ENCODE results near the gene HEY2. TPM values are rescaled to one million over a fixed set of nuclear protein-coding genes. Genes with fewer than 3 reads are reported as not detected.

The HEY2 gene
- total RNA-seq, 1 donor from 2014 or later: 82.7 TPM

- peaks cover 10% of the 10 kb centered on the region for H3K36me3 Mint-ChIP-seq (ENCODE audit: low read depth, unreplicated experiment)
- H3K27me3 Mint-ChIP-seq (ENCODE audit: unreplicated experiment): peaks cover 1% of the 10 kb centered on the region
- H3K27ac Mint-ChIP-seq (ENCODE audit: unreplicated experiment): no peak overlapping the region
- H3K4me3 Mint-ChIP-seq (ENCODE audit: unreplicated experiment): no peak overlapping the region
- peaks cover 6% of the 10 kb centered on the region for H3K9me3 Mint-ChIP-seq (ENCODE audit: unreplicated experiment)
- TF ChIP-seq, protein P1, sequence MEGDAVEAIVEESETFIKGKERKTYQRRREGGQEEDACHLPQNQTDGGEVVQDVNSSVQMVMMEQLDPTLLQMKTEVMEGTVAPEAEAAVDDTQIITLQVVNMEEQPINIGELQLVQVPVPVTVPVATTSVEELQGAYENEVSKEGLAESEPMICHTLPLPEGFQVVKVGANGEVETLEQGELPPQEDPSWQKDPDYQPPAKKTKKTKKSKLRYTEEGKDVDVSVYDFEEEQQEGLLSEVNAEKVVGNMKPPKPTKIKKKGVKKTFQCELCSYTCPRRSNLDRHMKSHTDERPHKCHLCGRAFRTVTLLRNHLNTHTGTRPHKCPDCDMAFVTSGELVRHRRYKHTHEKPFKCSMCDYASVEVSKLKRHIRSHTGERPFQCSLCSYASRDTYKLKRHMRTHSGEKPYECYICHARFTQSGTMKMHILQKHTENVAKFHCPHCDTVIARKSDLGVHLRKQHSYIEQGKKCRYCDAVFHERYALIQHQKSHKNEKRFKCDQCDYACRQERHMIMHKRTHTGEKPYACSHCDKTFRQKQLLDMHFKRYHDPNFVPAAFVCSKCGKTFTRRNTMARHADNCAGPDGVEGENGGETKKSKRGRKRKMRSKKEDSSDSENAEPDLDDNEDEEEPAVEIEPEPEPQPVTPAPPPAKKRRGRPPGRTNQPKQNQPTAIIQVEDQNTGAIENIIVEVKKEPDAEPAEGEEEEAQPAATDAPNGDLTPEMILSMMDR (IDR thresholded peaks at IDR 0.05; ENCODE audit: unreplicated experiment): no peak
- H3K4me1 Mint-ChIP-seq (ENCODE audit: unreplicated experiment): peaks cover 14% of the 10 kb centered on the region
- DNase-seq (ENCODE audit: low spot score): no peak
Measured at GRCh38 chr6:125711013-125711675, 38.3 kb upstream of the HEY2 start.

DNA sequence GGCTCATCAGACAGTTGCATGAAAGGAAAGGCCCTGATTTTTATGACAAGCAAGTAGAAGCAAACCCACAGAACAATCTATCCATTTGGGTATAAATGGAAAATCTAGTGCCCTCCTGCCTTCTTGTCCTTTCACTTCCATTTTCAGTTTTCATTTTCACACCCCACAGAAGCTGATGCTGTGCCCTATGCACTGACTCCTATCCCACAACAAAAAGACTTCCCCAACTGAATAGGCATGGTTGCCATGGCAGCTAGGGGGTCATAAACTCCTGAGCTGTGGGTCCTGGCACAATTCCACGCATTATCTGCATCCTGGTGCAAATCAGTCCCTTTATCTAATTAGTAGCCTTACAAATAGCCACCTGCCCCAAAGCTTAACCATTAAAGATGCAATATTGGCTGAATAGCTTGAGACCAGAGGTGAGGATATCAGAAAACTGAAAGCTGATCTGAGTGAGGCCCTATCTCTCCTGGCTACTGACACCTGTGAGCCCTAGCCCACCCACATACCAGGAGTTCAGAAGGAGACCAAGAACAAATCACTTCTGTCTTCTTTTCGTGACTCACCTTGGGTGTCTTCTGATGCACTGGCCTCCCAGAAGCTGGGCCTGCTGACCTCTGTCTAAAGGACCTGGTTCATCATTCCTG, 34.9 kb upstream of the HEY2 start:
- Mint-ChIP-seq H3K4me3 (ENCODE audit: unreplicated experiment) (no peak overlapping the region), H3K27ac (ENCODE audit: unreplicated experiment) (peak overlapping the region; percentile 11), H3K27me3 (ENCODE audit: unreplicated experiment) (peaks cover 1% of the 10 kb centered on the region), H3K9me3 (ENCODE audit: unreplicated experiment) (peaks cover 6% of the 10 kb centered on the region), H3K36me3 (ENCODE audit: low read depth, unreplicated experiment) (peaks cover 10% of the 10 kb centered on the region), H3K4me1 (ENCODE audit: unreplicated experiment) (peaks cover 14% of the 10 kb centered on the region)
- DNase-seq (ENCODE audit: low spot score): no peak
- TF ChIP-seq, protein P1 (IDR thresholded peaks at IDR 0.05; ENCODE audit: unreplicated experiment): no peak

- no peak overlapping the region for H3K27ac Mint-ChIP-seq (ENCODE audit: unreplicated experiment)
- H3K9me3 Mint-ChIP-seq (ENCODE audit: unreplicated experiment): no peaks in the 10 kb centered on the region
- peaks cover 1% of the 10 kb centered on the region for H3K27me3 Mint-ChIP-seq (ENCODE audit: unreplicated experiment)
- no peak for DNase-seq (ENCODE audit: low spot score)
- peaks cover 4% of the 10 kb centered on the region for H3K36me3 Mint-ChIP-seq (ENCODE audit: low read depth, unreplicated experiment)
- TF ChIP-seq, protein P1 (IDR thresholded peaks at IDR 0.05; ENCODE audit: unreplicated experiment): no peak
- H3K4me1 Mint-ChIP-seq (ENCODE audit: unreplicated experiment): peaks cover 14% of the 10 kb centered on the region
- H3K4me3 Mint-ChIP-seq (ENCODE audit: unreplicated experiment): no peak overlapping the region
Measured at GRCh38 chr6:125717120-125717731, 32.2 kb upstream of the HEY2 start.

DNA sequence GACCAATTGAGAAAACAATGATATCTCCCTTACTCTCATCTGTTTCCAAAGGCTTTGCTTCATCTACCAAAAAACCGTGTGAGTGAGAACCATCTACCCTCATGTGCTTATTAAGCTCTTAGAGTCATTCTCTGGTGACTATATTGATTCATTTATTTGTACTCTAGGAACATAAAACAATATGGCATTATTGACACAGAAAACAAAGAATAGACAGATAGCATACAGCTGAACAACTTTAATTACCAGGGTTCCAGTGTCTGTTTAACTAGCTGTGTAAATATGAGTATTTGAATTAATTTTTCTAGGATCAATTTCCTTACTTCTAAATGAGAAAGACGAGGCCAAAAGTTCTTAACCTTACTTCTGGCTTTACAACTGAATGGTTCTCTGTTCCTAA, 31.3 kb upstream of the HEY2 start:
- H3K27ac Mint-ChIP-seq (ENCODE audit: unreplicated experiment): no peak overlapping the region
- no peak overlapping the region for H3K4me3 Mint-ChIP-seq (ENCODE audit: unreplicated experiment)
- H3K4me1 Mint-ChIP-seq (ENCODE audit: unreplicated experiment): peaks cover 14% of the 10 kb centered on the region
- H3K36me3 Mint-ChIP-seq (ENCODE audit: low read depth, unreplicated experiment): peaks cover 4% of the 10 kb centered on the region
- H3K27me3 Mint-ChIP-seq (ENCODE audit: unreplicated experiment): peaks cover 1% of the 10 kb centered on the region
- DNase-seq (ENCODE audit: low spot score): no peak
- H3K9me3 Mint-ChIP-seq (ENCODE audit: unreplicated experiment): no peaks in the 10 kb centered on the region
- TF ChIP-seq, protein P1 (IDR thresholded peaks at IDR 0.05; ENCODE audit: unreplicated experiment): no peak

DNA sequence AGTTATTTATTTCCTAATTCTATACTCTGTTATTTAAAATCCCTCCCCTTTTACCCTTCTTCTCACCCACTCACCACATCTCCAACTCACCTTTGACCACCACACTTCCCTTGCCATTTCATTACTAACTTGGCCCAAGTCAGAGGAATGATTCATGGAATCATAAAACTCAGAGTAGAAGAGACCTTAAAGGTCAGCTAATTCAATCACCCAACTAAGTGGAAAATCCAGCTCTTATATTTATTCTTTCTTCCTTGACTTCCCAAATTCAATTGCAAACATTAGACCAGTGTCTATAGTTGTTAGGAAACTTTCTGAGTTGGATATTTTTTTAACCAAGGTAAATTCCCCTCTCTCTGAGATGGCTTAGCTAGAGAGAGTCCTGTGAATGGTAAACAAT, 26.5 kb upstream of the HEY2 start:
- H3K27me3 Mint-ChIP-seq (ENCODE audit: unreplicated experiment): no peaks in the 10 kb centered on the region
- H3K27ac Mint-ChIP-seq (ENCODE audit: unreplicated experiment): no peak overlapping the region
- TF ChIP-seq, protein P1 (IDR thresholded peaks at IDR 0.05; ENCODE audit: unreplicated experiment): no peak

More for the DNA sequence above, 26.5 kb upstream of the HEY2 start:
- Mint-ChIP-seq H3K4me3 (ENCODE audit: unreplicated experiment) (no peak overlapping the region), H3K36me3 (ENCODE audit: low read depth, unreplicated experiment) (no peaks in the 10 kb centered on the region), H3K4me1 (ENCODE audit: unreplicated experiment) (no peaks in the 10 kb centered on the region), H3K9me3 (ENCODE audit: unreplicated experiment) (no peaks in the 10 kb centered on the region)
- no peak for DNase-seq (ENCODE audit: low spot score)

Measured in endothelial cell (in vitro differentiated cells).